NT2/D1 (cell line): ENCODE measurements around the gene BCAS4.

Experiments used
- SUZ12 ChIP-seq: IDR thresholded peaks from 2 replicates; pipeline ENCODE4 v1.6.1; 2011; ENCODE audit not compliant: insufficient read length, insufficient read depth; ENCODE audit errors: extremely low read depth
- YY1 ChIP-seq: IDR thresholded peaks from 2 replicates; pipeline ENCODE4 v1.6.1; 2011; ENCODE audit not compliant: insufficient read length, insufficient read depth
- ZNF274 ChIP-seq: IDR thresholded peaks from 2 replicates; pipeline ENCODE4 v1.6.1; 2011; ENCODE audit warnings: mild to moderate bottlenecking, low read depth, low read length

- no peak for TF ChIP-seq ZNF274
- TF ChIP-seq YY1: no peak
- no peak for TF ChIP-seq SUZ12
Observed at GRCh38 chr20:50915424-50915823, 120.6 kb downstream of the BCAS4 start.
